Measurements from ENCODE around the gene MYH8. TPM values are rescaled to one million over a fixed set of nuclear protein-coding genes. Genes with fewer than 3 reads are reported as not detected.

MYH8 gene
- total and polyA plus RNA-seq, 2 of the 13 experiments (the other 11 are each of a cell fraction or from before 2014, with no cell fraction given): not detected

DNA sequence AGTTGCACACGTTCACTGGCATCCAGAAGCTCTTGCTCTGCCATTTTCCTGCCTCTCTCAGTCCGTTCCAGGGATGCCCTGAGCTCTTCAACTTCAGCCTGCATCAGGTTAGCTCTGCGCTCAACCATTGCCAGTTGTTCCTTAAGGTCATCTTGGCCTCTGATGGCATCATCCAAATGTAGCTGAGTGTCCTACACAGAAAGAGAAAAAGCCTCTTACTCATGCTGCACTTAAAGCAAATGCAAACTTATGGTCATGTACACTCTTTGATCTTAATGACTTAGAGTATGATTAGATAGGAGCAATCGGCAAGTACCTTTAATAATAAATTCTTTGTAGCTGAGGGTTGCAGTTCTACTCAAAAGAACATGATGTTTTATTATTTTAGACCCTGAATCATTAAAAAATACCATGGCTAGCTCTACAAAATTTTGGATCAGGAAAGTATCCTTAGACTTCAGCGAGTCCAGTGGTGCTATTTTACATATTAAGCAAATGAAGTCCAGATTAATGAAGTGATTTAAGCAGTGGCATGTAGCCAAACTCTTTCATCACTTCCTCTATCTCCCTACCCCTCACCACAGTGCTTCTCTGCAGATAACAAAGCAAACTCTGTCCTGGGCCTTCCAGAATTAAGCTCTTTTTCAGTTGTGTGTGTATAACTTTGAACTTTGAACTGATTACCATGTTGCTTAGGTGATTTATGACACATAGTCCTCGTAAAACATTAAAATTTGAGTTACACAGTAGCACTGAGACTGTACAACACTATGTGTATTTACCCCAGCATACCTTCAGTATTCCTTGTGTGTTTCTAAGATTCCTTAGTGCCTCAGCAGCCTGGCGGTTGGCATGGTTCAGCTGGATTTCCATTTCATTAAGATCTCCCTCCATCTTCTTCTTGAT lies 25.5 kb upstream of the MYH8 start (continued):
- TF ChIP-seq ZNF780A (CRISPR knock-in tag; IDR thresholded peaks at IDR 0.05): no peak
- TF ChIP-seq ZNF30 (CRISPR knock-in tag; IDR thresholded peaks at IDR 0.05): no peak
- TF ChIP-seq KLF12 (CRISPR knock-in tag; IDR thresholded peaks at IDR 0.05; ENCODE audit: borderline replicate concordance): no peak
- no peak for TF ChIP-seq IKZF1 (IDR thresholded peaks at IDR 0.05)
- TF ChIP-seq, protein P1, sequence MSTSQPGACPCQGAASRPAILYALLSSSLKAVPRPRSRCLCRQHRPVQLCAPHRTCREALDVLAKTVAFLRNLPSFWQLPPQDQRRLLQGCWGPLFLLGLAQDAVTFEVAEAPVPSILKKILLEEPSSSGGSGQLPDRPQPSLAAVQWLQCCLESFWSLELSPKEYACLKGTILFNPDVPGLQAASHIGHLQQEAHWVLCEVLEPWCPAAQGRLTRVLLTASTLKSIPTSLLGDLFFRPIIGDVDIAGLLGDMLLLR (CRISPR knock-in tag; IDR thresholded peaks at IDR 0.05): no peak
- TF ChIP-seq ZNF746 (CRISPR knock-in tag; IDR thresholded peaks at IDR 0.05): no peak
- no peak for TF ChIP-seq NFIB (CRISPR knock-in tag; IDR thresholded peaks at IDR 0.05; ENCODE audit: borderline replicate concordance)
- TF ChIP-seq, protein P2, sequence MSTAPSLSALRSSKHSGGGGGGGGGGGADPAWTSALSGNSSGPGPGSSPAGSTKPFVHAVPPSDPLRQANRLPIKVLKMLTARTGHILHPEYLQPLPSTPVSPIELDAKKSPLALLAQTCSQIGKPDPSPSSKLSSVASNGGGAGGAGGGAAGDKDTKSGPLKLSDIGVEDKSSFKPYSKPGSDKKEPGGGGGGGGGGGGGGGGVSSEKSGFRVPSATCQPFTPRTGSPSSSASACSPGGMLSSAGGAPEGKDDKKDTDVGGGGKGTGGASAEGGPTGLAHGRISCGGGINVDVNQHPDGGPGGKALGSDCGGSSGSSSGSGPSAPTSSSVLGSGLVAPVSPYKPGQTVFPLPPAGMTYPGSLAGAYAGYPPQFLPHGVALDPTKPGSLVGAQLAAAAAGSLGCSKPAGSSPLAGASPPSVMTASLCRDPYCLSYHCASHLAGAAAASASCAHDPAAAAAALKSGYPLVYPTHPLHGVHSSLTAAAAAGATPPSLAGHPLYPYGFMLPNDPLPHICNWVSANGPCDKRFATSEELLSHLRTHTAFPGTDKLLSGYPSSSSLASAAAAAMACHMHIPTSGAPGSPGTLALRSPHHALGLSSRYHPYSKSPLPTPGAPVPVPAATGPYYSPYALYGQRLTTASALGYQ (CRISPR knock-in tag; IDR thresholded peaks at IDR 0.05): no peak
- no peak for TF ChIP-seq SSRP1 (CRISPR knock-in tag; IDR thresholded peaks at IDR 0.05)
- TF ChIP-seq, protein P3, sequence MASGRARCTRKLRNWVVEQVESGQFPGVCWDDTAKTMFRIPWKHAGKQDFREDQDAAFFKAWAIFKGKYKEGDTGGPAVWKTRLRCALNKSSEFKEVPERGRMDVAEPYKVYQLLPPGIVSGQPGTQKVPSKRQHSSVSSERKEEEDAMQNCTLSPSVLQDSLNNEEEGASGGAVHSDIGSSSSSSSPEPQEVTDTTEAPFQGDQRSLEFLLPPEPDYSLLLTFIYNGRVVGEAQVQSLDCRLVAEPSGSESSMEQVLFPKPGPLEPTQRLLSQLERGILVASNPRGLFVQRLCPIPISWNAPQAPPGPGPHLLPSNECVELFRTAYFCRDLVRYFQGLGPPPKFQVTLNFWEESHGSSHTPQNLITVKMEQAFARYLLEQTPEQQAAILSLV (CRISPR knock-in tag; IDR thresholded peaks at IDR 0.05; ENCODE audit: borderline replicate concordance): no peak
- TF ChIP-seq FOXK1 (CRISPR knock-in tag; IDR thresholded peaks at IDR 0.05; ENCODE audit: borderline replicate concordance, low read depth): peak; percentile 49; the same call in 1 of the 2 replicates
- TF ChIP-seq RXRB (CRISPR knock-in tag; IDR thresholded peaks at IDR 0.05; ENCODE audit: borderline replicate concordance): peak; percentile 73
- peak; percentile 54; the same call in 1 of the 2 replicates for TF ChIP-seq FOXK2 (IDR thresholded peaks at IDR 0.05)
- no peak for TF ChIP-seq ZNF652 (CRISPR knock-in tag; IDR thresholded peaks at IDR 0.05; ENCODE audit: borderline replicate concordance, low read depth)
- TF ChIP-seq PRMT3 (CRISPR knock-in tag; IDR thresholded peaks at IDR 0.05; ENCODE audit: borderline replicate concordance, low read depth): no peak
- TF ChIP-seq, protein P4, sequence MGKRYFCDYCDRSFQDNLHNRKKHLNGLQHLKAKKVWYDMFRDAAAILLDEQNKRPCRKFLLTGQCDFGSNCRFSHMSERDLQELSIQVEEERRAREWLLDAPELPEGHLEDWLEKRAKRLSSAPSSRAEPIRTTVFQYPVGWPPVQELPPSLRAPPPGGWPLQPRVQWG (CRISPR knock-in tag; IDR thresholded peaks at IDR 0.05; ENCODE audit: borderline replicate concordance, low read depth): no peak
- TF ChIP-seq RXRA (CRISPR knock-in tag; IDR thresholded peaks at IDR 0.05): no peak
- peak; percentile 81 for TF ChIP-seq ETV5 (CRISPR knock-in tag; IDR thresholded peaks at IDR 0.05; ENCODE audit: borderline replicate concordance)
- TF ChIP-seq IRX3 (CRISPR knock-in tag; IDR thresholded peaks at IDR 0.05; ENCODE audit: borderline replicate concordance, low read depth): no peak
- TF ChIP-seq ZNF674 (CRISPR knock-in tag; IDR thresholded peaks at IDR 0.05; ENCODE audit: low read depth): no peak
- no peak for TF ChIP-seq GTF2F1 (IDR thresholded peaks at IDR 0.05; ENCODE audit: low read length)

All from HepG2 (cell line).